Brain microvascular endothelial cell (primary cell): Measurements from ENCODE around the gene PAFAH1B2.

Source experiments
- DNase-seq: peaks from one replicate; pipeline ENCODE4 v3.0.0-alpha.2; 2020
- H3K27ac ChIP-seq: fragments of 250-450 bp; sonication (Bioruptor Pico); 2 replicates; pipeline ENCODE4 v1.5.1; 2020; ENCODE audit warnings: mild to moderate bottlenecking, moderate library complexity
- H3K27me3 ChIP-seq: fragments of 250-450 bp; sonication (Bioruptor Pico); replicated peaks from 2 replicates; pipeline ENCODE4 v1.5.1; 2020; ENCODE audit warnings: mild to moderate bottlenecking
- H3K36me3 ChIP-seq: fragments of 250-450 bp; sonication (Bioruptor Pico); replicated peaks from 2 replicates; pipeline ENCODE4 v1.5.1; 2020; ENCODE audit warnings: mild to moderate bottlenecking
- H3K4me3 ChIP-seq: 2 replicates; pipeline ENCODE4 v1.5.1; 2011; ENCODE audit warnings: low read depth, mild to moderate bottlenecking, control low read depth, low read length, moderate library complexity
- CTCF ChIP-seq: IDR thresholded peaks from 2 replicates; pipeline ENCODE4 v1.5.1; 2011; ENCODE audit warnings: low read depth, mild to moderate bottlenecking, moderate library complexity, low read length, control low read depth, inconsistent platforms; ENCODE audit errors: missing control alignments
- in situ Hi-C: cut with HindIII; loops from 2 replicates; pipeline ENCODE4 v1.10.0; 2017; ENCODE audit warnings: low sequenced_read_pairs, low pct_ligation_motif_present

PAFAH1B2 gene

GRCh38 chr11:117143390-117143789, 697 bp upstream of the PAFAH1B2 start:
- Histone ChIP-seq H3K4me3 (peak overlapping the region; percentile 86), H3K36me3 (peaks cover 9% of the 10 kb centered on the region), H3K27me3 (no peaks in the 10 kb centered on the region), H3K27ac (peak overlapping the region; percentile 80)
- TF ChIP-seq CTCF = no peak
- DNase-seq = peak; percentile 56
- in situ Hi-C loops = no loop called here

GRCh38 chr11:117144477-117145392, 648 bp downstream of the PAFAH1B2 start:
- Histone ChIP-seq H3K27me3 (no peaks in the 10 kb centered on the region), H3K27ac (peak overlapping the region; percentile 80), H3K36me3 (peaks cover 9% of the 10 kb centered on the region), H3K4me3 (peak overlapping the region; percentile 86)
- DNase-seq = peak; percentile 77
- in situ Hi-C loops = no loop called here
- TF ChIP-seq CTCF = no peak

GRCh38 chr11:117145393-117145761, 1.3 kb downstream of the PAFAH1B2 start:
- TF ChIP-seq CTCF = peak; percentile 43
- peak overlapping the region; percentile 80 for H3K27ac ChIP-seq
- H3K36me3 ChIP-seq = peaks cover 9% of the 10 kb centered on the region
- no peaks in the 10 kb centered on the region for H3K27me3 ChIP-seq
- H3K4me3 ChIP-seq = peak overlapping the region; percentile 86
- peak; percentile 32 for DNase-seq
- in situ Hi-C loops = no loop called here

- H3K36me3 ChIP-seq = peaks cover 9% of the 10 kb centered on the region
- TF ChIP-seq CTCF = no peak
- no peaks in the 10 kb centered on the region for H3K27me3 ChIP-seq
- peak overlapping the region; percentile 9 for H3K4me3 ChIP-seq
- H3K27ac ChIP-seq = peak overlapping the region; percentile 13
- in situ Hi-C loops = no loop called here
- DNase-seq = peak; percentile 48
Measured at GRCh38 chr11:117146521-117146920, 2.4 kb downstream of the PAFAH1B2 start.

- no peak overlapping the region for H3K27ac ChIP-seq
- DNase-seq = no peak
- peaks cover 16% of the 10 kb centered on the region for H3K36me3 ChIP-seq
- H3K4me3 ChIP-seq = no peak overlapping the region
- no peak for TF ChIP-seq CTCF
- no peaks in the 10 kb centered on the region for H3K27me3 ChIP-seq
- in situ Hi-C loops = no loop called here
Measured at GRCh38 chr11:117152066-117152465, 8.0 kb downstream of the PAFAH1B2 start.
